Left lung (tissue), 10 donors: Measurements from ENCODE around the gene KDM2B. TPM values are rescaled to one million over a fixed set of nuclear protein-coding genes. Genes with fewer than 3 reads are reported as not detected.

Experiments used
- ATAC-seq: fragments of 200-7000 bp; cut with Tn5 transposase; one replicate; pipeline ENCODE4 v1.9.1; 2020; ENCODE audit warnings: moderate library complexity
- DNase-seq, 4 donors: peaks; one replicate each; pipeline ENCODE4 v3.0.0-alpha.2; 2013 to 2020
- H3K27ac ChIP-seq, 2 donors: fragments of 200-600 bp; sonication (generic) in 1 of 2; one replicate each; pipeline versions ENCODE4 v1.5.0 to v1.8.0; 2020 to 2021
- H3K27me3 ChIP-seq, 2 donors: fragments of 200-600 bp; sonication (generic) in 1 of 2; one replicate each; pipeline versions ENCODE4 v1.5.0 to v1.8.0; 2020 to 2021
- H3K36me3 ChIP-seq, 2 donors: fragments of 200-600 bp; sonication (generic) in 1 of 2; one replicate each; pipeline versions ENCODE4 v1.5.0 to v1.8.0; 2020 to 2021
- H3K4me1 ChIP-seq, 2 donors: fragments of 200-600 bp; one replicate each; pipeline ENCODE4 v1.8.0; 2021
- H3K4me3 ChIP-seq, 2 donors: fragments of 200-600 bp; sonication (generic) in 1 of 2; one replicate each; pipeline versions ENCODE4 v1.5.0 to v1.8.0; 2020 to 2021; ENCODE audit warnings: mild to moderate bottlenecking in 1 of 2
- H3K9me3 ChIP-seq, 2 donors: fragments of 200-600 bp; sonication (generic) in 1 of 2; one replicate each; pipeline versions ENCODE4 v1.5.0 to v1.8.0; 2020 to 2021
- CTCF ChIP-seq, 2 donors: fragments of 200-600 bp; sonication (generic) in 1 of 2; IDR thresholded peaks; one replicate each; pipeline versions ENCODE4 v1.5.0 to v1.8.0; 2021; ENCODE audit warnings: antibody characterized with exemption in 2 of 2
- intact Hi-C, 2 donors: fragments of 100-400 bp; cut with DNase I; formaldehyde crosslinking; loops; one replicate each; pipeline versions ENCODE4 v1.11.2 to v1.14.2; 2022
- polyA plus RNA-seq, 6 donors: library from polyadenylated mRNA; unstranded; fragments of 120-200 nt; gene quantifications; one replicate each; pipeline ENCODE4 v1.2.1, GENCODE V29; 2013; ENCODE audit not compliant: insufficient read length in 6 of 6
- total RNA-seq, 2 donors: library from RNA; stranded (reverse); fragmentation: NEBNext Ultra II Directional; extraction: Animal tissue kit (Norgen Biotek cat#: 25700); gene quantifications; one replicate each; pipeline ENCODE4 v1.2.1, GENCODE V29; 2021
- donor health status: DM: no; HTN: yes; CAD: no.
- donor health status: DM: no; HTN: no; CAD: no.

Gene KDM2B
- total and polyA plus RNA-seq, 8 donors: 22.9 to 44.7 (median 38.0) TPM

DNA sequence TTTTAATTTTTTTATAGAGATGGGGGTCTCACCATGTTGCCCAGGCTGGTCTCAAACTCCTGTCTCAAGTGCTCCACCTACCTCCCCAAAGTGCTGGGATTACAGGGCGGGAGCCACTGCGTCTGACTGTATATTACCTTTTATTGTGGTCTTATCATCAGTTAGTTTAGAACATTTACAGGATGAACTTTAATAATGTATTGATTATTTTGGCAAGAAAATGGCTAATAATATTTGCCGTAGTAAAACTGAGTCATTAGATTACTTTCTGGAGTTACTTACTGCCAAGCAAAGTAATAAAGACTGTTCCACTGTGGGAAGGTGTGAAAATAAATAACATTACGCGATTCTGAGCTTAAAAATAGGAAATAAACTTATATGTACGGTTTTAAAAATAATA lies 21.9 kb upstream of the KDM2B start:
- H3K4me3 ChIP-seq: no peak overlapping the region
- H3K27me3 ChIP-seq: no peaks in the 10 kb centered on the region
- H3K9me3 ChIP-seq: no peaks in the 10 kb centered on the region
- DNase-seq: no peak
- no peaks in the 10 kb centered on the region for H3K4me1 ChIP-seq
- TF ChIP-seq CTCF (IDR thresholded peaks at IDR 0.05): no peak
- no peaks in the 10 kb centered on the region for H3K36me3 ChIP-seq
- no peak overlapping the region for H3K27ac ChIP-seq
- intact Hi-C loops: no loop called here
- ATAC-seq: no peak

GRCh38 chr12:121600702-121601336 lies 20.0 kb upstream of the KDM2B start:
- Histone ChIP-seq H3K4me1 (no peaks in the 10 kb centered on the region), H3K4me3 (no peak overlapping the region), H3K27ac (no peak overlapping the region), H3K27me3 (no peaks in the 10 kb centered on the region), H3K36me3 (no peaks in the 10 kb centered on the region), H3K9me3 (no peaks in the 10 kb centered on the region)
- intact Hi-C loops: no loop called here
- DNase-seq: no peak
- ATAC-seq: no peak
- TF ChIP-seq CTCF (IDR thresholded peaks at IDR 0.05): no peak

GRCh38 chr12:121596526-121596925 lies 15.7 kb upstream of the KDM2B start:
- Histone ChIP-seq H3K4me3 (no peak overlapping the region), H3K4me1 (no peaks in the 10 kb centered on the region), H3K27me3 (no peaks in the 10 kb centered on the region), H3K27ac (no peak overlapping the region), H3K36me3 (no peaks in the 10 kb centered on the region), H3K9me3 (no peaks in the 10 kb centered on the region)
- ATAC-seq: no peak
- TF ChIP-seq CTCF (IDR thresholded peaks at IDR 0.05): no peak
- intact Hi-C loops: no loop called here
- no peak for DNase-seq

- peaks cover 0 to 8% of the 10 kb centered on the region in 2 donors for H3K4me1 ChIP-seq
- H3K27me3 ChIP-seq: no peaks in the 10 kb centered on the region
- ATAC-seq: no peak
- H3K27ac ChIP-seq: no peak overlapping the region
- no peaks in the 10 kb centered on the region for H3K36me3 ChIP-seq
- TF ChIP-seq CTCF (IDR thresholded peaks at IDR 0.05): no peak
- no peak overlapping the region for H3K4me3 ChIP-seq
- DNase-seq: no peak
- H3K9me3 ChIP-seq: no peaks in the 10 kb centered on the region
- intact Hi-C loops: no loop called here
Observed at GRCh38 chr12:121595520-121595919, 14.7 kb upstream of the KDM2B start.

DNA sequence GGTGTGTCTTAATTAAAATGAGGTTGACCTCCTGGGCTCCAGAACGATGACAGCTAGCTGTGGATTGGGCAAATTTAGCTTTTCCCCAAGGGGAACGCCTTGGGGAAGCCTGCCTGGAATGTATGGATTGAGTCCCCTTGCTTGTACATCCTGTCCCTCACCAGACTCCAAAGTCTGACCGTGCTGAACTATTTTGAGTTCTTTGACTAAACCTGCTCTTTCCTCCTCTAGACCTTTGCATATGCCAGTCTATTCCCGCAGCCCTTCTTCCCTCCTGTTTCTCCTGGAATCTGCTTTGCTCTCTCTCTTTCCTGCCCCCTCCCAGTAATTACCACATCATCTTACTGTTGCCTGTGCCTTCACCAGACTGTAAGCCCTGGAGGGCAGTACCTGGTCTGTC lies 11.5 kb upstream of the KDM2B start:
- no peaks in the 10 kb centered on the region for H3K36me3 ChIP-seq
- intact Hi-C loops: no loop called here
- H3K27me3 ChIP-seq: no peaks in the 10 kb centered on the region
- ATAC-seq: no peak
- peaks cover 0 to 9% of the 10 kb centered on the region in 2 donors for H3K4me1 ChIP-seq
- TF ChIP-seq CTCF (IDR thresholded peaks at IDR 0.05): no peak
- H3K9me3 ChIP-seq: no peaks in the 10 kb centered on the region
- H3K4me3 ChIP-seq: no peak overlapping the region
- no peak overlapping the region for H3K27ac ChIP-seq
- DNase-seq: no peak
